Activated naive CD4-positive, alpha-beta T cell treated with anti-CD3 and anti-CD28 coated beads for 36 hours (primary cell): ENCODE data around the gene CNIH4. TPM values are rescaled to one million over a fixed set of nuclear protein-coding genes. Genes with fewer than 3 reads are reported as not detected.

Source experiments
- CTCF ChIA-PET: fragments of 350-600 bp; sonication (Branson Sonifier 250); formaldehyde crosslinking; loops from one replicate; lab custom pipeline; 2021; ENCODE audit warnings: antibody characterized with exemption; lab: Charles Lee
- DNase-seq: peaks from one replicate; pipeline ENCODE4 v3.0.0-alpha.2; 2020
- H3K27ac Mint-ChIP-seq: one replicate; pipeline ENCODE4 v1.8.0; 2021; ENCODE audit warnings: mild to moderate bottlenecking, mixed read lengths
- H3K27me3 Mint-ChIP-seq: one replicate; pipeline ENCODE4 v1.8.0; 2021; ENCODE audit warnings: low read depth, mixed read lengths
- H3K36me3 Mint-ChIP-seq: one replicate; pipeline ENCODE4 v1.8.0; 2021; ENCODE audit warnings: low read depth, mixed read lengths
- H3K4me1 Mint-ChIP-seq: one replicate; pipeline ENCODE4 v1.8.0; 2021; ENCODE audit warnings: low read depth, mixed read lengths
- H3K4me3 Mint-ChIP-seq: one replicate; pipeline ENCODE4 v1.8.0; 2021; ENCODE audit warnings: mild to moderate bottlenecking, moderate library complexity, mixed read lengths
- H3K9me3 Mint-ChIP-seq: one replicate; pipeline ENCODE4 v1.8.0; 2021; ENCODE audit warnings: mixed read lengths
- intact Hi-C: fragments of 100-400 bp; cut with micrococcal nuclease; formaldehyde crosslinking; loops from one replicate; pipeline ENCODE4 v1.15.1; 2023
- total RNA-seq, 2 experiments: library from RNA; stranded (reverse); gene quantifications; one replicate each; pipeline ENCODE4 v1.2.3, GENCODE V29; 2021

CNIH4 gene
- total RNA-seq, 2 experiments from 2014 or later = 34.7 to 35.1 TPM

- DNase-seq = no peak
- intact Hi-C loops = no loop called here
- CTCF ChIA-PET = no interaction called here
- peaks cover 23% of the 10 kb centered on the region for H3K4me1 Mint-ChIP-seq
- no peak overlapping the region for H3K27ac Mint-ChIP-seq
- H3K27me3 Mint-ChIP-seq = no peaks in the 10 kb centered on the region
- H3K36me3 Mint-ChIP-seq = peaks cover 2% of the 10 kb centered on the region
- H3K4me3 Mint-ChIP-seq = no peak overlapping the region
- H3K9me3 Mint-ChIP-seq = no peaks in the 10 kb centered on the region
These were observed 2.4 kb upstream of the CNIH4 start for GRCh38 chr1:224353975-224354925.

- intact Hi-C loops = loop anchor here (2.0 kb wide), 1 partner anchor 511 kb away; no protein-coding TSS in a partner anchor
- H3K4me1 Mint-ChIP-seq = peaks cover 35% of the 10 kb centered on the region
These were observed 996 bp downstream of the CNIH4 start for GRCh38 chr1:224357626-224358124.

GRCh38 chr1:224358237-224358636 lies 1.6 kb downstream of the CNIH4 start:
- no peaks in the 10 kb centered on the region for H3K9me3 Mint-ChIP-seq
- intact Hi-C loops = no loop called here
- CTCF ChIA-PET = interaction anchor here (0.6 to 1.6 kb wide), 5 partner anchors 9 to 242 kb away, joined by 3 to 6 read pairs (median 3); no protein-coding TSS in a partner anchor
- peaks cover 38% of the 10 kb centered on the region for H3K4me1 Mint-ChIP-seq
- no peak overlapping the region for H3K27ac Mint-ChIP-seq
- DNase-seq = no peak
- H3K27me3 Mint-ChIP-seq = no peaks in the 10 kb centered on the region
- peaks cover 7% of the 10 kb centered on the region for H3K36me3 Mint-ChIP-seq
- peak overlapping the region; percentile 89 for H3K4me3 Mint-ChIP-seq

More at GRCh38 chr1:224357626-224358124, 996 bp downstream of the CNIH4 start:
- CTCF ChIA-PET = interaction anchor here (0.9 to 1.6 kb wide), 5 partner anchors 24 to 242 kb away, joined by 3 to 6 read pairs (median 3); no protein-coding TSS in a partner anchor
- Mint-ChIP-seq H3K36me3 (peaks cover 4% of the 10 kb centered on the region), H3K4me3 (peak overlapping the region; percentile 89), H3K9me3 (no peaks in the 10 kb centered on the region), H3K27me3 (no peaks in the 10 kb centered on the region), H3K27ac (peak overlapping the region; percentile 86)
- DNase-seq = no peak

- H3K9me3 Mint-ChIP-seq = no peaks in the 10 kb centered on the region
- CTCF ChIA-PET = no interaction called here
- no peaks in the 10 kb centered on the region for H3K27me3 Mint-ChIP-seq
- peaks cover 46% of the 10 kb centered on the region for H3K4me1 Mint-ChIP-seq
- intact Hi-C loops = no loop called here
- H3K27ac Mint-ChIP-seq = no peak overlapping the region
- H3K36me3 Mint-ChIP-seq = peaks cover 7% of the 10 kb centered on the region
- DNase-seq = no peak
- no peak overlapping the region for H3K4me3 Mint-ChIP-seq
These were observed 2.5 kb downstream of the CNIH4 start for GRCh38 chr1:224359207-224359606.

- Mint-ChIP-seq H3K27ac (peak overlapping the region; percentile 56), H3K4me1 (peaks cover 59% of the 10 kb centered on the region), H3K36me3 (peaks cover 47% of the 10 kb centered on the region), H3K27me3 (no peaks in the 10 kb centered on the region), H3K9me3 (no peaks in the 10 kb centered on the region), H3K4me3 (no peak overlapping the region)
- CTCF ChIA-PET = no interaction called here
- intact Hi-C loops = loop anchor here (1.0 kb wide), 1 partner anchor 8 kb away; no protein-coding TSS in a partner anchor
- DNase-seq = no peak
These were observed 11.7 kb downstream of the CNIH4 start for GRCh38 chr1:224368409-224368808.

GRCh38 chr1:224373008-224373590 lies 16.4 kb downstream of the CNIH4 start:
- H3K4me1 Mint-ChIP-seq = peaks cover 77% of the 10 kb centered on the region

GRCh38 chr1:224375059-224375458 lies 18.4 kb downstream of the CNIH4 start:
- H3K9me3 Mint-ChIP-seq = no peaks in the 10 kb centered on the region
- no peak for DNase-seq
- H3K4me1 Mint-ChIP-seq = peaks cover 79% of the 10 kb centered on the region
- no peak overlapping the region for H3K27ac Mint-ChIP-seq
- intact Hi-C loops = no loop called here
- CTCF ChIA-PET = interaction anchor here (1.5 kb wide), 1 partner anchor 83 kb away, joined by 5 read pairs; no protein-coding TSS in a partner anchor
- peaks cover 56% of the 10 kb centered on the region for H3K36me3 Mint-ChIP-seq
- H3K4me3 Mint-ChIP-seq = no peak overlapping the region
- H3K27me3 Mint-ChIP-seq = no peaks in the 10 kb centered on the region

More at GRCh38 chr1:224373008-224373590, 16.4 kb downstream of the CNIH4 start:
- H3K4me3 Mint-ChIP-seq = no peak overlapping the region
- intact Hi-C loops = loop anchor here (1.0 kb wide), 2 partner anchors 9 to 204 kb away; no protein-coding TSS in a partner anchor
- H3K27ac Mint-ChIP-seq = peak overlapping the region; percentile 59
- peaks cover 66% of the 10 kb centered on the region for H3K36me3 Mint-ChIP-seq
- CTCF ChIA-PET = interaction anchor here (0.5 to 1.0 kb wide), 2 partner anchors 9 to 10 kb away, joined by 3 read pairs; no protein-coding TSS in a partner anchor
- no peaks in the 10 kb centered on the region for H3K27me3 Mint-ChIP-seq
- DNase-seq = peak; percentile 34
- no peaks in the 10 kb centered on the region for H3K9me3 Mint-ChIP-seq

- Mint-ChIP-seq H3K36me3 (peaks cover 40% of the 10 kb centered on the region), H3K4me3 (no peak overlapping the region), H3K4me1 (peaks cover 91% of the 10 kb centered on the region), H3K27ac (peak overlapping the region; percentile 67), H3K9me3 (no peaks in the 10 kb centered on the region), H3K27me3 (no peaks in the 10 kb centered on the region)
- intact Hi-C loops = loop anchor here (1.0 to 2.0 kb wide), 2 partner anchors 35 to 195 kb away; no protein-coding TSS in a partner anchor
- CTCF ChIA-PET = interaction anchor here (0.7 to 1.5 kb wide), 3 partner anchors 11 to 134 kb away, joined by 3 read pairs; no protein-coding TSS in a partner anchor
- peak; percentile 66 for DNase-seq
These were observed 21.0 kb downstream of the CNIH4 start for GRCh38 chr1:224377676-224378006.

- H3K27ac Mint-ChIP-seq = no peak overlapping the region
- H3K36me3 Mint-ChIP-seq = peaks cover 31% of the 10 kb centered on the region
- no peak for DNase-seq
- CTCF ChIA-PET = interaction anchor here (1.0 to 1.5 kb wide), 3 partner anchors 20 to 81 kb away, joined by 3 read pairs; no protein-coding TSS in a partner anchor
- no peaks in the 10 kb centered on the region for H3K27me3 Mint-ChIP-seq
- intact Hi-C loops = no loop called here
- H3K4me3 Mint-ChIP-seq = no peak overlapping the region
- peaks cover 86% of the 10 kb centered on the region for H3K4me1 Mint-ChIP-seq
- no peaks in the 10 kb centered on the region for H3K9me3 Mint-ChIP-seq
These were observed 22.4 kb downstream of the CNIH4 start for GRCh38 chr1:224378855-224379631.

- H3K4me1 Mint-ChIP-seq = peaks cover 77% of the 10 kb centered on the region
- peaks cover 25% of the 10 kb centered on the region for H3K36me3 Mint-ChIP-seq
- H3K4me3 Mint-ChIP-seq = no peak overlapping the region
- intact Hi-C loops = loop anchor here (1.0 to 2.0 kb wide), 2 partner anchors 211 to 548 kb away; no protein-coding TSS in a partner anchor
- H3K27me3 Mint-ChIP-seq = no peaks in the 10 kb centered on the region
- DNase-seq = peak; percentile 71
- no peaks in the 10 kb centered on the region for H3K9me3 Mint-ChIP-seq
- CTCF ChIA-PET = interaction anchor here (1.0 to 1.5 kb wide), 3 partner anchors 19 to 80 kb away, joined by 3 read pairs; no protein-coding TSS in a partner anchor
- peak overlapping the region; percentile 22 for H3K27ac Mint-ChIP-seq
These were observed 23.3 kb downstream of the CNIH4 start for GRCh38 chr1:224380003-224380402.

- H3K27ac Mint-ChIP-seq = peak overlapping the region; percentile 78
- no peak overlapping the region for H3K4me3 Mint-ChIP-seq
- H3K4me1 Mint-ChIP-seq = peaks cover 71% of the 10 kb centered on the region
- CTCF ChIA-PET = interaction anchor here (0.9 to 1.6 kb wide), 4 partner anchors 9 to 76 kb away, joined by 3 to 6 read pairs (median 4); no protein-coding TSS in a partner anchor
- intact Hi-C loops = loop anchor here (1.0 to 2.0 kb wide), 7 partner anchors 9 to 213 kb away; partner anchors contain the start of gene CNIH4
- DNase-seq = peak; percentile 50
- H3K9me3 Mint-ChIP-seq = no peaks in the 10 kb centered on the region
- H3K27me3 Mint-ChIP-seq = no peaks in the 10 kb centered on the region
- peaks cover 17% of the 10 kb centered on the region for H3K36me3 Mint-ChIP-seq
These were observed 25.3 kb downstream of the CNIH4 start for GRCh38 chr1:224381880-224382548.
